ENCODE measurements around the gene WDR64.

DNA sequence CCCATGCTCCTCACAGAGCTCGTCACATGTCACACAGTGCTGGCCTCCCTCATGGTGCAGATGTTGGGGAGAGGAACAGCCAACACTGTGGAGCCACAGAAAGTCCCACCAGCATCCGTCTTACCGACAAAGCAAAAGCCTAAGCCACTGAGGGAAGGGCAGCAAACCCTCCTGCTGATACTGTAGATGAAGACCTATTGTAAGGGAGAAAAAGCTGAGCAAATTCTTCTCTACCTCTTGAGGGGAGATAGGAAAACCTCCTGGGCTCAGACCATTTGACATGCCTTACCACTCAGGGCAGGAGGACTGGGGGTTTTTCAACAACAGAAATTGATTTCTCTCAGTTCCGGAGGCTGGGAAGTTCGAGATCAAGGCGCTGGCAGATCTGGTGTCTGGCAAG, 95.9 kb downstream of the WDR64 start:
- TF ChIP-seq, protein P1, sequence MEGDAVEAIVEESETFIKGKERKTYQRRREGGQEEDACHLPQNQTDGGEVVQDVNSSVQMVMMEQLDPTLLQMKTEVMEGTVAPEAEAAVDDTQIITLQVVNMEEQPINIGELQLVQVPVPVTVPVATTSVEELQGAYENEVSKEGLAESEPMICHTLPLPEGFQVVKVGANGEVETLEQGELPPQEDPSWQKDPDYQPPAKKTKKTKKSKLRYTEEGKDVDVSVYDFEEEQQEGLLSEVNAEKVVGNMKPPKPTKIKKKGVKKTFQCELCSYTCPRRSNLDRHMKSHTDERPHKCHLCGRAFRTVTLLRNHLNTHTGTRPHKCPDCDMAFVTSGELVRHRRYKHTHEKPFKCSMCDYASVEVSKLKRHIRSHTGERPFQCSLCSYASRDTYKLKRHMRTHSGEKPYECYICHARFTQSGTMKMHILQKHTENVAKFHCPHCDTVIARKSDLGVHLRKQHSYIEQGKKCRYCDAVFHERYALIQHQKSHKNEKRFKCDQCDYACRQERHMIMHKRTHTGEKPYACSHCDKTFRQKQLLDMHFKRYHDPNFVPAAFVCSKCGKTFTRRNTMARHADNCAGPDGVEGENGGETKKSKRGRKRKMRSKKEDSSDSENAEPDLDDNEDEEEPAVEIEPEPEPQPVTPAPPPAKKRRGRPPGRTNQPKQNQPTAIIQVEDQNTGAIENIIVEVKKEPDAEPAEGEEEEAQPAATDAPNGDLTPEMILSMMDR (IDR thresholded peaks at IDR 0.05; ENCODE audit: borderline replicate concordance, extremely low read depth, low read length, poor library complexity, severe bottlenecking) = no peak
- TF ChIP-seq EZH2 (IDR thresholded peaks at IDR 0.05; ENCODE audit: borderline replicate concordance, low read depth, low read length, severe bottlenecking) = no peak
